K562 (cell line): ENCODE data around the gene ZNF37A. TPM values are rescaled to one million over a fixed set of nuclear protein-coding genes. Genes with fewer than 3 reads are reported as not detected.

ENCODE experiments used
- ATAC-seq: fragments of 200-7000 bp; cut with Tn5 transposase; 3 replicates; pipeline ENCODE4 v1.9.1; 2020; ENCODE audit warnings: moderate library complexity
- BruUV-seq: library from RNA; stranded (reverse); fragments of 400-500 nt; replicated peaks from 2 replicates; lab custom pipeline; 2021; lab: Mats Ljungman, UMichigan
- CTCF ChIA-PET: fragments of 300-600 bp; formaldehyde crosslinking; extraction: SDS; loops from one replicate; lab custom pipeline; 2021; ENCODE audit warnings: low intra/inter-chr PET ratio; lab: Yijun Ruan, JAX
- POLR2A ChIA-PET: fragments of 300-600, 350-650 bp; sonication (Branson Sonifier 250); formaldehyde crosslinking; extraction: SDS; loops from one replicate; lab custom pipeline; 2021; ENCODE audit warnings: antibody characterized with exemption, inconsistent platforms; lab: Yijun Ruan, JAX
- DNase-seq, 4 experiments: peaks; one replicate each; pipeline versions ENCODE4 v3.0.0 to v3.0.0-alpha.2; 2011 to 2018; ENCODE audit warnings: low spot score in 3 of 4, mixed read lengths in 3 of 4; ENCODE audit errors: extremely low read depth in 1 of 4
- FAIRE-seq: peaks from 2 replicates; lab custom pipeline; 2011; peaks lifted over from hg19 to GRCh38; lab: Jason Lieb, UNC
- H2AFZ ChIP-seq: 2 replicates; pipeline ENCODE4 v1.6.0; 2011; ENCODE audit warnings: low read depth, low read length, control low read depth, inconsistent platforms
- H3K27ac ChIP-seq: fragments of 200-600 bp; 3 replicates; pipeline ENCODE4 v1.8.0; 2011; ENCODE audit warnings: low read depth, mild to moderate bottlenecking, control low read depth, inconsistent platforms, low read length, moderate library complexity, mixed read lengths; ENCODE audit errors: extremely low read depth
- H3K27me3 ChIP-seq, 2 experiments: fragments of 300-600 bp in 1 of 2; 2 replicates in 1 of 2; 3 replicates in 1 of 2; pipeline versions ENCODE4 v1.6.0 to v1.8.0; 2011; ENCODE audit warnings: inconsistent platforms in 2 of 2, low read length in 2 of 2, mild to moderate bottlenecking in 1 of 2, mixed read lengths in 1 of 2, moderate library complexity in 1 of 2; ENCODE audit not compliant: control insufficient read depth in 2 of 2, insufficient read depth in 2 of 2
- H3K36me3 ChIP-seq: fragments of 300-600 bp; 3 replicates; pipeline ENCODE4 v1.8.0; 2011; ENCODE audit warnings: mild to moderate bottlenecking, low read length, inconsistent platforms; ENCODE audit not compliant: control insufficient read depth, insufficient read depth
- H3K4me1 ChIP-seq, 2 experiments: fragments of 200-600 bp in 1 of 2; replicated peaks in 1 of 2; 2 replicates in 1 of 2; 3 replicates in 1 of 2; pipeline versions ENCODE4 v1.5.1 to v1.8.0; 2011; ENCODE audit warnings: inconsistent platforms in 2 of 2, low read length in 2 of 2, mild to moderate bottlenecking in 1 of 2, mixed read lengths in 1 of 2, moderate library complexity in 1 of 2; ENCODE audit not compliant: control insufficient read depth in 2 of 2, insufficient read depth in 2 of 2
- H3K4me2 ChIP-seq: 2 replicates; pipeline ENCODE4 v1.6.1; 2011; ENCODE audit warnings: low read length, control low read depth, inconsistent platforms, mixed read lengths; ENCODE audit not compliant: insufficient read depth
- H3K4me3 ChIP-seq: fragments of 200-600 bp; sonication (generic), shearing (Covaris generic); 2 replicates; pipeline ENCODE4 v1.5.1; 2016; ENCODE audit warnings: control low read depth, inconsistent platforms
- H3K79me2 ChIP-seq: fragments of 200-600 bp; 3 replicates; pipeline ENCODE4 v1.8.0; 2011; ENCODE audit warnings: low read length, inconsistent platforms; ENCODE audit not compliant: control insufficient read depth, insufficient read depth
- H3K9ac ChIP-seq, 2 experiments: 2 replicates each; pipeline versions ENCODE4 v1.6.0 to v1.6.1; 2011; ENCODE audit warnings: low read depth in 2 of 2, low read length in 2 of 2, control low read depth in 1 of 2, inconsistent platforms in 1 of 2, mild to moderate bottlenecking in 1 of 2, mixed read lengths in 1 of 2; ENCODE audit not compliant: insufficient read depth in 1 of 2
- H3K9me1 ChIP-seq: one replicate; pipeline ENCODE4 v1.6.0; 2011; ENCODE audit warnings: inconsistent platforms, mild to moderate bottlenecking, low read length, moderate library complexity; ENCODE audit not compliant: control insufficient read depth, insufficient read depth
- H3K9me3 ChIP-seq: replicated peaks from 2 replicates; pipeline ENCODE4 v1.5.1; 2011; ENCODE audit warnings: low read depth, low read length, inconsistent platforms; ENCODE audit not compliant: control insufficient read depth, insufficient read depth
- H4K20me1 ChIP-seq: replicated peaks from 2 replicates; pipeline ENCODE4 v1.6.1; 2011; ENCODE audit warnings: low read length, inconsistent platforms, mixed read lengths; ENCODE audit not compliant: control insufficient read depth, insufficient read depth
- CHD4 ChIP-seq: fragments of 200-600 bp; sonication (generic); IDR thresholded peaks from 3 replicates; pipeline ENCODE4 v1.6.1; 2012; ENCODE audit warnings: low read depth, mild to moderate bottlenecking, mixed read lengths, low read length, inconsistent platforms; ENCODE audit not compliant: insufficient read depth, insufficient replicate concordance, poor library complexity, severe bottlenecking
- ERF ChIP-seq: fragments of 450-650 bp; formaldehyde crosslinking; IDR thresholded peaks from 2 replicates; pipeline ENCODE4 v1.4.0; 2020; ENCODE audit warnings: mild to moderate bottlenecking, mixed read lengths
- NCOA4 ChIP-seq: fragments of 450-650 bp; IDR thresholded peaks from 2 replicates; pipeline ENCODE4 v1.6.1; 2018; ENCODE audit warnings: mild to moderate bottlenecking; ENCODE audit not compliant: partially characterized antibody
- RBM22 ChIP-seq: fragments of 200-400 bp; formaldehyde crosslinking; IDR thresholded peaks from 2 replicates; pipeline ENCODE4 v1.6.1; 2018; ENCODE audit warnings: low read length, low read depth; ENCODE audit not compliant: poor library complexity, severe bottlenecking
- TEAD2 ChIP-seq: fragments of 450-650 bp; IDR thresholded peaks from 2 replicates; pipeline ENCODE4 v1.6.1; 2016; ENCODE audit warnings: missing genetic modification characterization, control low read depth, missing compliant biosample characterization
- XRCC3 ChIP-seq: fragments of 450-650 bp; IDR thresholded peaks from 2 replicates; pipeline ENCODE4 v1.6.1; 2017; ENCODE audit warnings: mild to moderate bottlenecking, moderate library complexity
- WGBS: fragments of 100-300 bp; shearing (Covaris generic); methylation state at CpG from one replicate; pipeline ENCODE4 v1.1.6; 2016; ENCODE audit warnings: low coverage, mixed read lengths; ENCODE audit not compliant: insufficient coverage; ENCODE audit errors: missing lambda C conversion rate; 5-methylcytosine and 5-hydroxymethylcytosine counted together
- in situ Hi-C: fragments of 300-500 bp; cut with MboI; formaldehyde crosslinking; loops from 4 replicates; pipeline ENCODE4 v1.15.0; 2018; ENCODE audit warnings: inconsistent platforms, mixed read lengths
- intact Hi-C: fragments of 100-400 bp; cut with micrococcal nuclease; formaldehyde crosslinking; loops from 2 replicates; pipeline ENCODE4 v1.14.2; 2022
- polyA plus RNA-seq, 8 experiments: library from polyadenylated mRNA; depleted of rRNA in 4 of 8; stranded (reverse) in 5 of 8; unstranded in 3 of 8; fragments of >200 nt; fragmentation: Nextera tagmentation in 2 of 8; fragmentation: Illumina TruSeq in 1 of 8; extraction: Ambion mirVana in 2 of 8; extraction: Trizol in 1 of 8; gene quantifications; 2 replicates each; pipeline versions ENCODE4 v1.2.1 to v1.2.3, GENCODE V29; 2011 to 2014; ENCODE audit warnings: inconsistent platforms in 1 of 8, missing spikeins in 1 of 8
- total RNA-seq, 7 experiments: library from RNA; depleted of rRNA in 6 of 7; stranded (reverse); fragments of >200 nt in 6 of 7; fragmentation: Illumina TruSeq in 2 of 7; extraction: Trizol in 2 of 7; gene quantifications; 2 replicates each; pipeline versions ENCODE4 v1.2.1 to v1.2.3, GENCODE V29; 2011 to 2021; ENCODE audit warnings: low replicate concordance in 1 of 7
- TF ChIP-seq, protein P1 (sequence below): IDR thresholded peaks from 2 replicates; pipeline ENCODE4 v1.6.1; 2011; ENCODE audit not compliant: insufficient read length; ENCODE audit errors: extremely low read depth

Gene ZNF37A
- total and polyA plus RNA-seq, 9 of the 15 experiments (the other 6 are each of a cell fraction or from before 2014, with no cell fraction given), result 4.1 to 21.6 (median 16.4) TPM

DNA sequence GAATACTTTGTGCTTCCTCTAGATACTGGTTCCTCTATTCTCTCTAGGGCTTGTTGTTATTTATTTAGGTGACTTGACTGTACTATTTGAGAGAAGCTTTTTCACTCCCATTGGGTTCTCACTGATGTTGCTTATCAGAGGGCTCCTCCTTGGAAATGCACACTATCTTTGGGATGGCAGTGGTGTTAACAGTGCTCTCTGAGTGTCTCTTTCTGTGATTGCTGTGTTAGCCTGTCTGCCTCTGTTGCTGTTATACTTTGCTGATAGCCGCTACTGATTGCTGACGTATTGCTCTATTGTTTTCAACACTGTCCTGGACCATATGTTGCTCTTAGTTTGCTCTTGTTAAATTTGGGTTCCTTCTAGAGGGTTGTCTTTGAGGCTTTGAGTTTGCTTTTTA is 49.0 kb upstream of the ZNF37A start (continued):
- TF ChIP-seq CHD4, result no peak
- no peak for TF ChIP-seq ERF (CRISPR knock-in tag)
- TF ChIP-seq, protein P1, sequence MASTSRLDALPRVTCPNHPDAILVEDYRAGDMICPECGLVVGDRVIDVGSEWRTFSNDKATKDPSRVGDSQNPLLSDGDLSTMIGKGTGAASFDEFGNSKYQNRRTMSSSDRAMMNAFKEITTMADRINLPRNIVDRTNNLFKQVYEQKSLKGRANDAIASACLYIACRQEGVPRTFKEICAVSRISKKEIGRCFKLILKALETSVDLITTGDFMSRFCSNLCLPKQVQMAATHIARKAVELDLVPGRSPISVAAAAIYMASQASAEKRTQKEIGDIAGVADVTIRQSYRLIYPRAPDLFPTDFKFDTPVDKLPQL, result no peak
- TF ChIP-seq TEAD2 (tag), result no peak

DNA sequence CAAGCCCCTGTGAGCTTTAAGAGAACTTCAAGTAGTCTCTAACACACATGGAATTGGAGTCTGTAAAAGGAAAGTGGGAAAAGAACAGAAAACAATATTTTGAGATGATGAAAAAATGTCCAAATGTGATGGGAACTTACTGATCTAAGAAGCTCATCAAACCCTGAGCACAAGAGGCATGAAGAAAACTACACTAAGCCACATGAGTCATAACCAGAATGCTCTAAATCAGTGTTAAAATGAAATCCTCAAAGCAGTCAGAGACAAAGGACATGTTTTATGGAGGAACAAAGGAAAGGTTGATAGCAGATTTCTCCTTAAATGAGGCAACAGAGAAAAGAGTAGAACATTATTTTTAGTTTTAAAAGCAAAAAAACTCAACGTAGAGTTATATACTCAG is 46.5 kb upstream of the ZNF37A start:
- intact Hi-C loops, result no loop called here
- Histone ChIP-seq H3K27ac (no peak overlapping the region), H3K79me2 (no peaks in the 10 kb centered on the region), H3K36me3 (0 out of 3 replicates have a peak, but pooled peaks cover under 1% of the 10 kb centered on the region), H3K4me2 (no peak overlapping the region), H3K27me3 (no peaks in the 10 kb centered on the region), H3K9me3 (no peaks in the 10 kb centered on the region), H3K4me3 (no peak overlapping the region), H3K9me1 (no peaks in the 10 kb centered on the region), H3K4me1 (no peaks in the 10 kb centered on the region), H2AFZ (no peak overlapping the region)
- FAIRE-seq (no peak), ATAC-seq (no peak), DNase-seq (no peak)
- POLR2A ChIA-PET, result interaction anchor here (0.9 kb wide), 1 partner anchor 10 kb away, joined by 3 read pairs; no protein-coding TSS in a partner anchor
- CTCF ChIA-PET, result no interaction called here
- WGBS, result 47% methylated on average over 1 of the region's 1 CpG
- BruUV-seq, result no TSS peak
- in situ Hi-C loops, result no loop called here
- TF ChIP-seq XRCC3, result no peak
- no peak for TF ChIP-seq RBM22
- no peak for TF ChIP-seq NCOA4
- TF ChIP-seq, all 486 proteins: peak for 0
- Histone ChIP-seq H4K20me1 (no peaks in the 10 kb centered on the region), H3K9ac (no peak overlapping the region)
